ENCODE measurements around the gene IRAK1. TPM values are rescaled to one million over a fixed set of nuclear protein-coding genes. Genes with fewer than 3 reads are reported as not detected.

Gene IRAK1
- total and polyA plus RNA-seq, 12 donors, result 18.2 to 59.0 (median 27.1) TPM

DNA sequence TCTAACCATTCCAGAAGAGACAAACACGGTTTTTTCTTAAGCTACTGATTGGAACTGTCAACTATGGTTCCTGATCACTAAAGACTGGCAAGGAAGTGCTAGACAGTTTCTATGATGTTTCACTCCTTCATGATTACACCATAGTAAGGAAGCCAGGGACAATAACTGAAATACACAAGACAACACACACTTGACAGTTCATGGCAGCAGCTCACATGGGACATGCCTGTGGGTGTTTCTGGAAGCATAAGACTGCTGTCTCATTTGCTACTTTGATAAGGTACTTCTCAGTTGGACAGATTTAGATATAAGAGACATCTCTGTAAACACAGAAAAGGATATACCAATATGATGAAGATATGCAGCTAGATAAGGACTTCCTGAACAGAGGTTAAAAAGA is 8.3 kb upstream of the IRAK1 start:
- no peaks in the 10 kb centered on the region for H3K9me3 ChIP-seq
- WGBS, 2 donors, result 85 to 100% methylated on average over 1 of the region's 1 CpG
- peaks cover 0 to 61% (median 0%) of the 10 kb centered on the region in 9 donors for H3K36me3 ChIP-seq
- intact Hi-C loops (cut with DNase I), result loop anchor here in 1 of 10 donors (10.0 kb wide), 1 partner anchor 67 kb away; the partner anchor contains the start of gene MECP2
- no peak for DNase-seq
- peaks cover 0 to 26% (median 5%) of the 10 kb centered on the region in 9 donors for H3K4me1 ChIP-seq
- no peak for TF ChIP-seq CTCF (IDR thresholded peaks at IDR 0.05)
- peaks cover 0 to 72% (median 0%) of the 10 kb centered on the region in 7 donors for H3K27me3 ChIP-seq
- no peak overlapping the region for H3K4me3 ChIP-seq
- no peak overlapping the region for H3K27ac ChIP-seq
- ATAC-seq, result no peak

DNA sequence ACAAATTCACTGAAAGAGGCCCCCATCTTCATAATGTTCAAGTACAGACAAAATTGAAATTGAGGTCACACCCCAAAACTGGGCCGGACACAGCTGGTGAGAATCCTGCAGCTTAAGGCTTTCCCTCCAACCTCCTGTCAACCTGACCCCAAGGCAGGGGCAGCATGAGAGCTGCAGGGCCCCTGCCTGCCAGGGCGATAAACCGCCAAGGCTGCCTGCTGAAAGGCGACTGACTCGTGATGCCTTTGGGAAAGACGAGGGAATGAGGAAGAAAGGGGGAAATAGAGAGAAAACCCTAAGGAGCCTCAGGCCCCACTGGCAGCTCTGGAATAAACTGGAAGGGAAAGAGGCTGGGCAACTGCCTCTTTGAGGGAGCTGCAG is 7.3 kb upstream of the IRAK1 start:
- H3K4me3 ChIP-seq, result no peak overlapping the region
- DNase-seq (no peak), ATAC-seq (no peak)
- WGBS, 2 donors, result 73 to 74% methylated on average over 6 of the region's 6 CpGs
- H3K27me3 ChIP-seq, result peaks cover 0 to 72% (median 0%) of the 10 kb centered on the region in 7 donors
- peaks cover 0 to 57% (median 0%) of the 10 kb centered on the region in 9 donors for H3K36me3 ChIP-seq
- TF ChIP-seq CTCF (IDR thresholded peaks at IDR 0.05), result no peak
- H3K27ac ChIP-seq, result no peak overlapping the region
- H3K9me3 ChIP-seq, result no peaks in the 10 kb centered on the region
- peaks cover 0 to 18% (median 0%) of the 10 kb centered on the region in 9 donors for H3K4me1 ChIP-seq
- intact Hi-C loops (cut with DNase I), result loop anchor here in 1 of 10 donors (10.0 kb wide), 1 partner anchor 68 kb away; the partner anchor contains the start of gene MECP2

DNA sequence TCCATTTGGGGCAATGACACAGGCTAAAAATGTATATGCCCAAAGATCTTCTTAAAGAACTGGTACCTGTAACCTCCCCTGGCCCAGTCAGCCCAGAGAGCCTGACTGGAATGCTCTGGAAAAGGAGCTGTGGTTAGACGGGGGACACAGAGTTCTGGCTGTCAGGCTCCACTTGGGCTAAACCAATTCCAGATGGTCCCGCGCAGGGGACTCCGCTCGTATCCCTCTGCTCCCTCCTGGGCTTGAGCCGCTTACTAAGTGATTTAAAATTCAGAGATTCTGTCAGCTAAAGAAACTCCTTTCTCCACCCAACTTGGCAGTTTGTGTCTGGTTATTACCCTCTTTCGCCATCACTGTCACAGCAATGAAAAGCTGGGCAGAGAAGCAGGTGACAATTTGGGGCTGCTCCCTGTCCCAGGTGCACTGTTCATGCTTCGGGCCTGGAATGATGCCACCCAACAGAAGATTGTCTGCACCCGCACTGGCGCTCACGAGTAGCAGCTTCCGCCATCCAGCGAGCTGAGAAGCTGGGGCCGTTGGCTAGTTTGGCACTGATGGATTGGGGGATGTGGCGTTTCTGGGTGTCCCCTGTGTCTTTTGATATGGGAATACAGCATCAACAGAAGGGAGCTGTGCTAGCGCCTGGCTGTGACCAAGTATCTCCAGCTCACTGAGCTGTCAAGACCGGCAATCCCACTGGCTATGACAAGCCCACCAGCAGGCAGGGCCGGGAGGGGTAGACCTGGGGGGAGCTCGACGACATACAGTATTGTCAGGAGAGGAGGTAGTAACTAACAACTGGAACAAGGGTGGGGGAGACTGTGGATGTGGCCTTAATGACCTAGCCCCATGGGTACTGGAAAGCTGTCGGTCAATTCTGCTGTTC is 6.7 kb upstream of the IRAK1 start:
- Histone ChIP-seq H3K27ac (no peak overlapping the region), H3K36me3 (peaks cover 0 to 50% (median 0%) of the 10 kb centered on the region in 9 donors), H3K27me3 (peaks cover 0 to 69% (median 0%) of the 10 kb centered on the region in 7 donors), H3K9me3 (no peaks in the 10 kb centered on the region), H3K4me3 (no peak overlapping the region), H3K4me1 (peaks cover 0 to 19% (median 0%) of the 10 kb centered on the region in 9 donors)
- 80 to 83% methylated on average over 21 of the region's 21 CpGs for WGBS, 2 donors
- intact Hi-C loops (cut with DNase I), result loop anchor here in 1 of 10 donors (10.0 kb wide), 1 partner anchor 68 kb away; the partner anchor contains the start of gene MECP2
- DNase-seq (no peak), ATAC-seq (no peak)
- TF ChIP-seq CTCF (IDR thresholded peaks at IDR 0.05), result no peak

DNA sequence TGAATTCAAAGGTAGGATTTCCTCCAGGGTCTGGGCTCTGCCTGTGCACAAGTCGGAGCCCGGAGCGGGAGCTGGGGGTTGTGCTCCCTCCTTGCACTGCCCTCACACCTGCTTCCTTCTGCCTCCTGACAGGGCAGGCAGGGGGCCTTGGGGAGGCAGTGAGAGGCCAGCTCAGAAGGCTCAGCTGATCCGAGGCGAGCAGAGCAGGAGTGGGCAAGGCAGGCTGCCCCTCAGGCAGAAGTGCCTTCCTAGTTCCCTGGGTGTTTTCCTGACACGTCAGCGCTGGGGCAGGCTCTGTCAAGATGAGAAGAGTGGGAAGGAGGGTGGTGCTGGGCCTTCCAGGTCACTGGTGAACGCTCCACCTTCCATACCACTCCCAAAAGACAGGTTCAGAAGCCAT is 5.5 kb upstream of the IRAK1 start:
- Histone ChIP-seq H3K36me3 (peaks cover 0 to 40% (median 0%) of the 10 kb centered on the region in 9 donors), H3K4me1 (peaks cover 0 to 30% (median 3%) of the 10 kb centered on the region in 9 donors), H3K9me3 (no peaks in the 10 kb centered on the region), H3K27ac (no peak overlapping the region), H3K27me3 (peaks cover 0 to 74% (median 0%) of the 10 kb centered on the region in 7 donors), H3K4me3 (no peak overlapping the region)
- intact Hi-C loops (cut with DNase I), result loop anchor here in 1 of 10 donors (10.0 kb wide), 1 partner anchor 70 kb away; the partner anchor contains the start of gene MECP2
- TF ChIP-seq CTCF (IDR thresholded peaks at IDR 0.05), result no peak
- ATAC-seq (peak in 2 of 8 donors; percentile 11 to 25), DNase-seq (no peak)
- WGBS, 2 donors, result 55 to 61% methylated on average over 6 to 8 of the region's 8 CpGs

Data from heart right ventricle (tissue), 16 donors.